HG03175 (cell line): ENCODE data around the gene MEAF6.
"Not testable (repeated sequence)": the region's sequence is repeated elsewhere in the genome, so short reads cannot be mapped to it uniquely, and the experiment has no call there.

Source experiments
- ATAC-seq: cut with Tn5 transposase; IDR thresholded peaks from one replicate; pipeline ENCODE4 v1.9.1; 2021; ENCODE audit warnings: mild to moderate bottlenecking, moderate library complexity; ENCODE audit not compliant: unreplicated experiment

Gene MEAF6

DNA sequence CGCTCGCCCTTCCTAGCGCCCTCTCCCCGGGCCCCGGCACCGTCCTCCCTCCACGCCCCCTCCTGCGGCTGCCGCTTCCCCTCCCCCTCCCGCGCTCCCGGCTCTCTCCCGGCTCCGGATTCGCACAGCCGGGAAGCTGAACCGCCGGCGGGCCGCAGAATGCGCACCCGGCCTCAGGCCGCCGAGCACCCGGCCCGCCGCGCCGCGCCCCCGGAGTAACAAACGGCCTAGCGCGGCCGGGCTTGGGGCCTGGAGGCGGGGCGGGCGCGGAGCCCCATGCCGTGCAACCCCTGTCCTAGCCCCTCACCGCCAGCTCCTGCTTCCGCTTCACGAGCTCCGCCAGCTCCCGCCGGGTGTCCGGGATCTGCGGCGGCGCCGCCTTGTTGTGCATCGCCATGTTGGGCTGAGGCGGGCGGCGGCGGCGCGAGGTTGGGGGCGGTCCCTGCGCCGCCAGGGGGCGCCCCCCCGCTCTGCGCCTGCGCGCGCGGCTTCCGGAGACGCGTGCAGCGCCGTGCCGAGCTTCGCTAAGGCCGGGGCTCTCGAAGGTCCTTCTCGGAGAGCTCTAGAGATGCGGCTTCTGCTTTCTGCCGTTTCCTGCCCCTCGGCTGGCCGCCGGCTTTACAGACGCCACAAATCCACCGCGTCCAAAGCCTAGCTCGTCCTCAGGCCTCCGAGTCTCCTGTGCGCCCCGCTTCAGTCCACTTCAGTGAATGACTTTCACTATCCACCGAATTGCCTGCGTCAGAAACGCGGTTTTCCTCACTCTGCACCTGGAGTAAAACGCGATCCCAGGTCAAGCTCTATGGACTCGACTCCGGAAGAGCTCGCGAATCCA lies at the start of gene MEAF6:
TSS of gene MEAF6 (minus strand) at position 417 of the 835 bp plus-strand sequence. CDS start at position 397, 20 bp downstream.
- ATAC-seq, result peak; percentile 88

DNA sequence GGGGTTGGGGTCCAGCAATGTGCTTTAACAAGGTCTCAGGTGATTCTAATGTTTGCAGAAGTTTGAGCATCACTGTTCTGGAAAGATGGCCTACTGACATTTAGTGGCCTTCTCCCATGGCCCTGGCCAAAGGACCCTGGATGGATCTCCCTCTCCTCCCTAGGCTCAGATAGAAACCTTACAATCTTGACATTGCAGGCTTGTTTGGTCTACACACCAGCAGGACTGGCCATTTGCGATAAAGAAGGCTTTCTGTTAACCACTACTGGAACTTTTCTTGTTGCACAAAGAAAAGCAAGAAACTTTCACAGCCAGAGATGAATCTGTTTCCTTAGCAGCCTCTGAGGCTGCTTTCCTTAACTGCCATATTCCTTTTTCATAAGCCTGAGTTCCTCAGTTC lies 48.4 kb upstream of the MEAF6 start:
- ATAC-seq, result no peak

DNA sequence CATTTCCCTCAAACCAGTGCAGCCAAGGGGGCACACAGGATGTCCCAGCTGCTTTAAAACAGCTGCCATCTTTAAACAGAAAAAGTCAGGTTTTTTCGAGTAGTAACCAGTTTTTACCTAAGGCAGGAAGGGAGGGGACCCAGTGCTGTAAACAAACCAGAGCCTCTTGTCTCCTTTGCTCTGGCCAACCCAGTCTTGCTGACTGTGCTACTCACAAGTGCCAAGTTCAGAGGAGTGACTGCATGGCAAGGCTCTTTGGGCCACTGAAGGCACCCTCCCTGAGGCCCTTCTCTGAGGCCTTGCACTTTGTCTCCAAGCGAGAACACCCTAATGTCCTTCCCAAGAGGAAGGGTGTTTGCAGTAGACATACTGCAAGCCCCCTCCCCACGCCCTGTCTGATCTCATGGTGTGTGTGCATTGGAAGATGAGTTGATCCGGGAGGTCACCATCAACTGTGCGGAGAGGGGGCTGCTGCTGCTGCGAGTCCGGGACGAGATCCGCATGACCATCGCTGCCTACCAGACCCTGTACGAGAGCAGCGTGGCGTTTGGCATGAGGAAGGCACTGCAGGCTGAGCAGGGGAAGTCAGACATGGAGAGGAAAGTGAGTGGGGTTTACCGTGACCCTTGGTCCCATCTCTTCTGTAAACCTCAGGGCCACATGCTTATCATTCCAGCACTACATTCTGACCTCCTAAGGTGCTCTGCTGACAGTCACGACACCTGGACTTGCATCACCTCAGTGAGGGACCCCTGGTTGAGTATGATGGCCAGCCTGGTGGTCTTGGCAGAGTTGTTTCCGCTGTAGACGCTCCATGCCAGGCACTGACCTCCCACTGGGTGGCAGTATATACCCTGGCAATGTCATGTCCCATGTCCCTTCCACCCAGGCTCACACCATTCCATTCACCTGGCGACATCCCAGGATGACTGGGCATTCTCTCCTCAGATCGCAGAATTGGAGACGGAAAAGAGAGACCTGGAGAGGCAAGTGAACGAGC lies 46.9 kb upstream of the MEAF6 start:
- no peak for ATAC-seq

DNA sequence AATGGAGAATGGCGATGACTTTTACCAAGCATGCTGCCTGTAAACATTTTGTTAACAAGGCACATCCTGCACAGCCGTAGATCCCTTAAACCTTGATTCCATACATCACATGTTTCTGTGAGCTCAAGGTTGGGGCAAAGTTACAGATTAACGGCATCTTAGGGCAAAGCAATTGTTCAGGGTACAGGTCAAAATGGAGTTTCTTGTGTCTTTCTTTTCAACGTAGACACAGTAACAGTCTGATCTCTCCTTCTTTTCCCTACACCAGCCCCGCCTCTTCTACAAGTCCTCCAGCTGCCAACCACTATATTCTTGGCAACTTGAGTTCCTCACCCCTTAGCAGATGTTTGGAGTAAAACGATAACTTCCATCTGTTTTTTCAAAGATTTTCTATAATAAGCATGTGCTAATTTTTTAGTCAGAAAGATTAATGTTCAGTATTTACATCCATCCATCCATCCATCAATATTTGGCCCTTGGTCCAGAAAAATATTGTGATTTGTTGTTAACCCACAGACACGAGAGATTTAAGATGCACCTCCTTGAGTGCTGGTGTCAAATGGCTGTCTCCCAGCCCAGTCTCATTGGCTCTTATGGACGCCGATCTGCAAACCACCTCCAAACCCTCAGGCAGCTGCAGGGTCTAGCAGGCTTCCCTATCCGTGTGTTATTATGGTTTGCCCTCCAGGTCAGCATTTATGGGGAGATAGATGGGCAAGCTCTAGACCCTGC lies 46.0 kb upstream of the MEAF6 start:
- ATAC-seq, result no peak

DNA sequence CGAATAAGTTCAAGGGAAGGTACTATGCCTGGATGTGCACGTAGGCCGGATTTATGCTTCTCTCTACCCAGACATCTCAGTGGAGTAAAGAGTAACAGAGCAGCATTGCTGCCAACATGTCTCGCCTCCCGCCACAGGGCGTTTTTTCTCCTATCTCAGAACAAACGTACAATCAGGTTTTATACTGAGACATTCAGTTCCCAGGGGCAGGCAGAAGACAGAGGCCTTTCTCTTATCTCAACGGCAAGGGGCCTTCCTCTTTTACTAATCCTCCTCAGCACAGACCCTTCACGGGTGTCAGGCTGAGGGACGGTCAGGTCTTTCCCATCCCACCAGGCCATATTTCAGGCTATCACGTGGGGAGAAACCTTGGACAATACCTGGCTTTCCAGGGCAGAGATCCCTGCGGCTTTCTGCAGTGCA lies 45.4 kb upstream of the MEAF6 start:
- not testable (repeated sequence) for ATAC-seq

DNA sequence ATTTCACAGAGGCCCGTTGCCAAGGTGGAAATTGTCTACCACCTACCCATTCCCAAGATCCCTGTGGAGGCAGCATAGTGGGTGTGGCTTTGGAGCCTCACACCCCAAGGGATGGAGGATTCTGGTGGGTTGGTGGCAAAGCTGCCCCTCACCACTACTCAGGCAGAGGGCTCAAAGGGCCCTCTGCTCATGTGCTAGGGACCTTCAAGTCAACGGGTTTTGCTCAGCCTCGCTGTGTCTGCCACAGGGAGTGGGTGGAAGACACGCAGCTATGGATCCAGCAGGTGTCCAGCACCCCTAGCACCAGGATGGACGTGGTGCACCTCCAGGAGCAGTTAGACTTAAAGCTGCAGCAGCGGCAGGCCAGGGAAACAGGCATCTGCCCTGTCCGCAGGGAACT lies 44.5 kb upstream of the MEAF6 start:
- no peak for ATAC-seq

DNA sequence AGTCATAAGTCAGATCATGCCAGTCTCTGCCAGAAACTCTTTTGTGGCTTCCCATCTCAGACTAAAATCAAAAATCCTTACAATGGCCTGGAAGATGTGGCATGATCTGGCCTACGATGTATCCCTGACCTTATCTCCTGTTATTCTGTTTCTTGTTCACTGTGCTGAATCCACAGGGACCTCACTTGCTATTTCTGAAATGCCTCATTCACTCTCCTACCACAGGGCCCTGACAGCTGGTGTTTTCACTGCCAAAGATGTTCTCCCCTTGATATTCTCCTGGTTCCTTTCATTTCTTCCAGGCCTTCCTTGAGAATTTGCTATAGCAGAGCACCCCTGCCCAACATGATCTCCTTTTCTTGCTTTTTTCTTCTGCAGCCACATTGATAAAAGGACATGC lies 43.8 kb upstream of the MEAF6 start:
- ATAC-seq, result no peak

DNA sequence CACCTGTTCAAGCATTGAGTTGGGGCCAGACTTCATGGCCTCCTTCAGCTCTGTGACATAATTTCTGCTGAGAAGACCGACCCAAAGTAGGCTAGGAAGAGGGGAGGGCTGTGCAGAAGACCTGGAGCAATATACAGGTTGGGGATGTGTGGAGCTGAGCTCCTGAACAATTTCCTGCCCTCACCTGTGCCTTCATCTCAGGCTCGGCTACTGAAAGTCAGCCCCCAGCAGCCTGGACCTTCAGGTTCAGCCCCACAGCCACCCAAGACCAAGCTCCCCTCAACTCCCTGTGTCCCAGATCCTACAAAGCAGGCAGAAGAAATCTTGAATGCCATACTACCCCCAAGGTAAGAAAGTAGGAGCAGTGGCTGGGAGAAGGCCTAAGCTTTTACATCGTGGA lies 42.8 kb upstream of the MEAF6 start:
- no peak for ATAC-seq

DNA sequence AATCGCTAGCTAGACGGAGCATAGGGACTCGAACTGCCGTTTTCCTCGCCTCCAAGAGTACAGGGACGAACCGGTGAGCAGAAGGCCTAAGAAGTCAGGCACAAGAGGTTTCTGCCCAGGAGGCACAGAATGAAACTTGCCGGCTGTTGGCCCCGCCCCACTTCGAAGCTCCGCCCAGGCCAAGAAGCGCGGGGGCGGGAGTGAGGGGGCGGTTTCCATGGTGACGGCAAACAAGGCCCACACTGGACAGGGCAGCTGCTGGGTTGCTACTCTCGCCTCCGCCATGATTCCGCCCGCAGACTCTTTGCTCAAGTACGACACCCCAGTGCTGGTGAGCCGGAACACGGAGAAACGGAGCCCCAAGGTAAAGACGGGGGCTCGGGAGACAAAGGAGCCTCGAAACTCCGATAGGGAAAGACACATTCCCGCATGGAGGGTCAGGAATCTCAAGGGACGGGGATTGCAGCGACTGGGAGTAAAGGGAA lies 42.2 kb upstream of the MEAF6 start, which contains the start of gene DNALI1:
TSS of gene DNALI1 (plus strand) at position 229 of the 485 bp plus-strand sequence. CDS start at position 284, 55 bp downstream.
- no peak for ATAC-seq

DNA sequence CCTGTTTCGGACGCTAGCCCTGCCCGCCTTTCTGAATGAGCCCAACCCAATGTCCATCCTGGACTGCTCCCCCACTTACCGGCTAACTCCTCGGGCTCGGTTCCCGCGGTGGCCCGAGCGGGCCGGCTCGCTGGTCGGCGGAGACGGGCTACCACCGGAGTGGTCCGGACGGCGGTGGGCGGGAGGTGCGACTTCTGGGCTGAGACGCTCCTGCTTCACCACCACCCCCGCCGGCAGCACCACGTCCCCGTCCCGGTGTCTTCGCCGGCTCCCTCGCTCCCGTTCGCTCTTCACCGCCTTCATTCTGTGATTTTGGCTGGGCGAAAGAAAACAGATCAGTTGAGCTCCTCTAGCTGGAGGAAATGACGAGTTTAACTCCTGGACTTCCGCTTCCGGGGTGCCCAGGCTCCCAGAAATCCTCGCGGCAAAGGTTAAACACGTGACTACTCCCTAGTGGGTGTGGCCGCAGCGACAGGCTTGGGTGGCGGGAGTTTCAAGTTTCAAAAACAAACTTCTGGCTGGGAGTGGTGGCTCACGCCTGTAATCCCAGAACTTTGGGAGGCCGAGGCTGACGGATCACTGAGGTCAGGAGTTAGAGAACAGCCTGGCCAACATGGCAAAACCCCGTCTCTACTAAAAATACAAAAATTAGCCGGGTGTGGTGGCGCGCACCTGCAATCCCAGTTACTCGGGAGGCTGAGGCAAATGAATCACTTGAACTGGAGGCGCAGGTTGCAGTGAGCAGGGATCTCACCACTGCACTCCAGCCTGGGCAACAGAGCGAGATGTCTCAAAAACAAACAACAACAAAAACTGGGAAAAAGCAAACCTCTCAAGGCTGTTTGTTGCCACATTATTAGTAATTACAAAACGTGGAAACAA lies 39.6 kb upstream of the MEAF6 start, which contains the start of gene SNIP1:
TSS of gene SNIP1 (minus strand) at position 367 of the 882 bp plus-strand sequence. CDS start at position 303, 64 bp downstream.
- peak; percentile 83 for ATAC-seq

DNA sequence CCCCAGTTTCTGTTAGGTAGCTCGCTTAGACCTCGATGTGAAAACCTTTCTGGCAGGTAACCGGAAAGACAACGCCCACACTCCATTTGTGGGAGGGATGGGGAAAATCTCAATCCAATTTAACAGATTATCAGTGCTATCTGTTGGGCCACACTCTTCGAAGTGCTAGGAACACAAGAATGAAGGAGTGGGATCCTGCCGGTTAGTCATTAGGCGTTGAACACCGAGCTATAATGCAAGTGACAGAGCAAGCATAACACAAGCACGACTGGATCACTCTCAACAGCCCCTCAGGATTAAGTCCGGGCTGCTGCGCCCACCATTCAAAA lies 39.0 kb upstream of the MEAF6 start:
- ATAC-seq, result peak; percentile 21

DNA sequence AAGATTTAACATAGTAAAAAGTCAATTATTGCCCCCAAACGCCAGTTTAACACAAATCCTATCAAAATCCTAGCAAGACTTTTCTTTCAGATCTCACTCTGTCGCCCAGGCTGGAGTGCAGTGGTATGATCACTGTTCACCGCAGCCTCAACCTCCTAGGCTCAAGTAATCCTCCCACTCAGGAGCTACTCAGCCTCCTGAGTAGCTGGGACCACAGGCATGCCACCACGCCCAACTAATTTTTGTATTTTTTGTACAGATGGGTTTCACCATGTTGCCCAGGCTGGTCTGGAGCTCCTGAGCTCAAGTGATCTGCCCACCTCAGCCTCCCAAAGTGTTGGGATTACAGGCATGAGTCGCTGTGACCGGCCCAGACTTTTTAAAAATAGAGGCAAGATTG lies 34.8 kb upstream of the MEAF6 start:
- no peak for ATAC-seq

DNA sequence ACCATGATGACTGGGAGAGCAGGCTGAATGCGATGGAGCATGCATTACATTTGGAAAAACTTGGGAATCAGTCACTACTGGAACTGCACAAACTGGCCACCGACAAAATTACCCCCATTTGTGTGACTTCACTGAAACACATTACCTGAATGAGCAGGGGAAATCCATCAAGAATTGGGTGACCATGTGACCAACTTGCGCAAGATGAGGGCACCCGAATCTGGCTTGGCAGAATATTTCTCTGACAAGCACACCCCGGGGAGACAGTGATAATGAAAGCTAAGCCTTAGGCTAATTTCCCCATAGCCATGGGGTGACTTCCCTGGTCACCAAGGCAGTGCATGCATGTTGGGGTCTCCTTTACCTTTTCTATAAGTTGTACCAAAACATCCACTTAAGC lies 30.5 kb upstream of the MEAF6 start:
- no peak for ATAC-seq

DNA sequence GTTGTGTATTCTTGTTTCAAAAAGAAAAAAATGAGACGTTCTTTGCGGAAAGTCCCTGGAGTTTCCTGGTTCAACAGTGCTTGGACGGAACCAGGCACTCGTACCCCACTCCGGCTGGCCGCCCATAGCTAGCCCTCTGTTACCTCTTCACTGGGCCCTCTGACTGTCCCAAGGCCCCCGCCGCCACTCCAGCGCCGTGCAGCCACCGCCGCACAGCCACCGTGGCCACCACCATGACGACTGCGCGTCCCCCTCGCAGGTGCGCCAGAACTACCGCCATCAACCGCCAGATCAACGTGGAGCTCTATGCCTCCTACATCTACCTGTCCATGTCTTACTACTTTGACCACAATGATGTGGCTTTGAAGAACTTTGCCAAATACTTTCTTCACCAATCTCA lies 30.0 kb upstream of the MEAF6 start:
- no peak for ATAC-seq

DNA sequence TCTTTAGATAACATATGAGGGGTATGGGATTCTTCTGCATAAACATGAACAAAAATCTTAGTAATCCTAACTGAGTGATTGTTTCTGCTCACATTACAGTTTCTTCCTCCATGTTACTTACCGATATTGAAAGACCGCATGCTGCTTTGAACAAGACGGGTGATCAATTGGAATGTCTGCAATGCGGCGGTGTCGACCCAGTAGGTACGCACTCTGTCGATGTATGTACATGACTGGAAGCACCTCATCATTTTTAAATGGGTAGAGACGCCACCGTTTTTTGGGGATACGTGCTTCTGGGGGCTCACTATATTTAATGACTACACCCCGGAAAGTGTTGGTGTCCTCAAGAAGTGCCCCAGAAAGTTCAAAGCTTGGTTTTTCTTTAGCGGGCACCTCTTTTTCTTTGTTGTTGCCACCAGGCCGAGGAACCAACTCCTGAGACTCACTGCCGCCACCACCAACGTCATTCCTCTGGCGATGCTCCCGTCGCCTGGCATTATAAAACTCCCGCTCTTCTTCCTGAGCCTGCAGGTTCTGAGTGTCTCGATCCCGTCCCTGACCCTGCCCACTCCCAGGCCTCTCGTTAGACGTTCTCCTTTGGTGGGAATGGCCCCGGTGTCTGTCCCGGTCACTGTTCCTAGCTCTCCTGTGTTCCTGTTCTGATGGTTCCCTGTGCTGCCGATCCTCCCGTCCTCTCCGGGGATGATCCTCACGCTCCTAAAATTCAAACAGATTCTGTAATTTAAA lies 25.6 kb upstream of the MEAF6 start:
- no peak for ATAC-seq

DNA sequence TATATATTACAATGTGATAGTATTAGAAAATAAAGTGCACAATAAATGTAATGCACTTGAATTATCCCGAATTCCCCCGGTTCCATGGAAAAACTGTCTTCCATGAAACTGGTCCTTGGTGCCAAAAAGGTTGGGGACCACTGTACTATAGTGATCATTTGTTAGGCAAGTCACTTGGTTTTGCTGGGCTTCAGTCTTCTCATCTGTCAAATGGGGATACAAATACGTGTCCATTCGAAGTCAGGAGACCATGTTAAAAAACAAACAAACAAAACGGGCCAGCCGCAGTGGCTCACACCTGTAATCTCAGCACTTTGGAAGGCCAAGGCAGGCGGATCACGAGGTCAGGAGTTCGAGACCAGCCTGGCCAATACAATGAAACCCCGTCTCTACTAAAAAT lies 24.6 kb upstream of the MEAF6 start:
- not testable (repeated sequence) for ATAC-seq

DNA sequence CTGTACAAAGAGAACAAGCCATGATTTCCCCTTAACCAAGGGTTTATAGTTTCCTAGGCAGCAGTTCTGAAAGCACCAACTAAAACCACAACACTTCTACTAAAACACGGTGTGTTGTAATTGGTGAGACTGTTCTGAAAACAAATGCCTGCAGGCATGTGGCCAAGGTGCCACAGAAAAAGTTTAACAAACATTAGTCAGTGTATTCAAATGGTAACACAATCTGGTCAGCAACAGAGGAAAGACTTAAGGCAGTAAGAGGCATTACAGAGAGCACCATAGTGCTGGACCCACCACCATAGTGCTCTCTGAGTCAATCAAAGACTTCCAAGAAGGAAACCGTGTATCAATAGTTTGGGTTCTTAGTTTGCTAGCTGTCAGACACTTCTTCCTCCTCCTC lies 22.8 kb upstream of the MEAF6 start:
- ATAC-seq, result no peak

DNA sequence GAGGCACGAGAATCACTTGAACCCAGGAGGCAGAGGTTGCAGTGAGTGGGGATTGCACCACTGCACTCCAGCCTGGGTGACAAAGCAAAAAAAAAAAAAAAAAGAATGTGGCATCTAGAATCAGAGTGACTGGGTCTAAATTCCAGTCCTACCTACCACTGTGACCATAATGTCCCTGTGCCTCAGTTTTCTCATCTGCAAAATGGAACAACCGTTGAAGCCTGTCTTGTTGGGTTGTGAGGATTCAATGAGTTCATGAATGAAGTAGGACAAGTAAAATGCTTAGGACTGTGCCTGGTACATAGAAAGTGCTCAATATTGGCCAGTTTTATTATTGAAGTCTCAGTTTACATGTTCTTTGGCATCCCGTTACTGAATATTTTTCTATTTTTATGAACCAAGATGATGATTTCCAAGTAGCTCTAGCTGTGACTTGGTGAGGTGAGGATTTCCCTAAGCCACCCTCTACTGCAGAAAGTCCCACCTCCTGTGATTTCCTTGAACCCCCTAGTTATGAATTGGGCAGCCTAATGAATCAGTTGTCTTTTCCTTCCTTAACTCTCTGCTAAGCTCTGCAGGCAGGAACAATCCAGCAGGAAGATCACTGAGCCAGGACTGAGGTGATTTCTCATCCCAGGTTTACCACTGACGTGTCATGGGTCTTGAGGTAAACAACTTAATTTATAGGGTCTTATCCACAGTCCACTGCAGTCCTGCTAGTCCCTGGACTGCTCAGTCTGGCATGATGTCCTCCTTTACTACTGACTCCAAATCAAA lies 18.9 kb upstream of the MEAF6 start:
- ATAC-seq, result no peak
